Activated T-helper 17 cell treated with anti-CD3 and anti-CD28 coated beads, Interleukin-2, amount 50 U/mL, for 72 hours (primary cell): ENCODE results near the gene SLC5A1. TPM values are rescaled to one million over a fixed set of nuclear protein-coding genes. Genes with fewer than 3 reads are reported as not detected.

ENCODE experiments used
- ATAC-seq: fragments of 150-1000 bp; cut with Tn5 transposase; replicated peaks from 2 replicates; pipeline ENCODE4 v1.10.0; 2021; ENCODE audit warnings: mild to moderate bottlenecking, moderate library complexity
- H3K27ac Mint-ChIP-seq: one replicate; pipeline ENCODE4 v1.8.0; 2022; ENCODE audit warnings: mixed read lengths
- H3K27me3 Mint-ChIP-seq: one replicate; pipeline ENCODE4 v1.8.0; 2022; ENCODE audit warnings: mixed read lengths
- H3K36me3 Mint-ChIP-seq: one replicate; pipeline ENCODE4 v1.8.0; 2022; ENCODE audit warnings: low read depth, mild to moderate bottlenecking, mixed read lengths
- H3K4me1 Mint-ChIP-seq: one replicate; pipeline ENCODE4 v1.8.0; 2022; ENCODE audit warnings: mixed read lengths
- H3K4me3 Mint-ChIP-seq: one replicate; pipeline ENCODE4 v1.8.0; 2022; ENCODE audit warnings: mild to moderate bottlenecking, mixed read lengths
- H3K9me3 Mint-ChIP-seq: one replicate; pipeline ENCODE4 v1.8.0; 2022; ENCODE audit warnings: mixed read lengths
- total RNA-seq, 2 donors: library from RNA; stranded (reverse); gene quantifications; one replicate each; pipeline ENCODE4 v1.2.3, GENCODE V29; 2022

SLC5A1 gene
- total RNA-seq, 2 donors from 2014 or later = not detected

- Mint-ChIP-seq H3K9me3 (no peaks in the 10 kb centered on the region), H3K4me1 (no peaks in the 10 kb centered on the region), H3K27me3 (peaks cover 15% of the 10 kb centered on the region), H3K27ac (no peak overlapping the region), H3K4me3 (no peak overlapping the region), H3K36me3 (no peaks in the 10 kb centered on the region)
- no peak for ATAC-seq
Measured at GRCh38 chr22:32034275-32034674, 8.8 kb upstream of the SLC5A1 start.

GRCh38 chr22:32037236-32037635 is 5.8 kb upstream of the SLC5A1 start:
- Mint-ChIP-seq H3K27me3 (peaks cover 38% of the 10 kb centered on the region), H3K4me1 (no peaks in the 10 kb centered on the region), H3K9me3 (no peaks in the 10 kb centered on the region), H3K4me3 (no peak overlapping the region), H3K36me3 (no peaks in the 10 kb centered on the region), H3K27ac (no peak overlapping the region)
- no peak for ATAC-seq

- Mint-ChIP-seq H3K4me1 (no peaks in the 10 kb centered on the region), H3K27me3 (peaks cover 61% of the 10 kb centered on the region), H3K36me3 (no peaks in the 10 kb centered on the region), H3K27ac (no peak overlapping the region), H3K9me3 (no peaks in the 10 kb centered on the region), H3K4me3 (no peak overlapping the region)
- ATAC-seq = peak; percentile 23
Measured at GRCh38 chr22:32040324-32040904, 2.6 kb upstream of the SLC5A1 start.

GRCh38 chr22:32043391-32043790 is 330 bp downstream of the SLC5A1 start:
- H3K27me3 Mint-ChIP-seq = peaks cover 76% of the 10 kb centered on the region
- no peak overlapping the region for H3K4me3 Mint-ChIP-seq
- no peak for ATAC-seq
- H3K36me3 Mint-ChIP-seq = no peaks in the 10 kb centered on the region
- H3K9me3 Mint-ChIP-seq = no peaks in the 10 kb centered on the region
- H3K4me1 Mint-ChIP-seq = no peaks in the 10 kb centered on the region
- H3K27ac Mint-ChIP-seq = no peak overlapping the region

- Mint-ChIP-seq H3K27ac (no peak overlapping the region), H3K9me3 (no peaks in the 10 kb centered on the region), H3K4me1 (no peaks in the 10 kb centered on the region), H3K4me3 (no peak overlapping the region), H3K27me3 (peaks cover 70% of the 10 kb centered on the region), H3K36me3 (no peaks in the 10 kb centered on the region)
- no peak for ATAC-seq
Measured at GRCh38 chr22:32044477-32044876, 1.4 kb downstream of the SLC5A1 start.

- H3K27ac Mint-ChIP-seq = no peak overlapping the region
- no peaks in the 10 kb centered on the region for H3K4me1 Mint-ChIP-seq
- peaks cover 73% of the 10 kb centered on the region for H3K27me3 Mint-ChIP-seq
- no peaks in the 10 kb centered on the region for H3K36me3 Mint-ChIP-seq
- no peaks in the 10 kb centered on the region for H3K9me3 Mint-ChIP-seq
- H3K4me3 Mint-ChIP-seq = no peak overlapping the region
- ATAC-seq = no peak
Measured at GRCh38 chr22:32044913-32045312, 1.9 kb downstream of the SLC5A1 start.

- H3K27me3 Mint-ChIP-seq = peaks cover 54% of the 10 kb centered on the region
- no peaks in the 10 kb centered on the region for H3K9me3 Mint-ChIP-seq
- peaks cover 18% of the 10 kb centered on the region for H3K4me1 Mint-ChIP-seq
- H3K27ac Mint-ChIP-seq = no peak overlapping the region
- H3K4me3 Mint-ChIP-seq = no peak overlapping the region
- H3K36me3 Mint-ChIP-seq = peaks cover 5% of the 10 kb centered on the region
- ATAC-seq = no peak
Measured at GRCh38 chr22:32048069-32048468, 5.0 kb downstream of the SLC5A1 start.

- ATAC-seq = peak; percentile 96
- H3K36me3 Mint-ChIP-seq = peaks cover 5% of the 10 kb centered on the region
- H3K27me3 Mint-ChIP-seq = peaks cover 45% of the 10 kb centered on the region
- peak overlapping the region; percentile 33 for H3K4me3 Mint-ChIP-seq
- peaks cover 23% of the 10 kb centered on the region for H3K4me1 Mint-ChIP-seq
- no peaks in the 10 kb centered on the region for H3K9me3 Mint-ChIP-seq
- H3K27ac Mint-ChIP-seq = peak overlapping the region; percentile 68
Measured at GRCh38 chr22:32050678-32051515, 7.8 kb downstream of the SLC5A1 start.

GRCh38 chr22:32052244-32052643 is 9.2 kb downstream of the SLC5A1 start:
- H3K4me1 Mint-ChIP-seq = peaks cover 23% of the 10 kb centered on the region
- no peak for ATAC-seq
- no peaks in the 10 kb centered on the region for H3K9me3 Mint-ChIP-seq
- no peak overlapping the region for H3K4me3 Mint-ChIP-seq
- peaks cover 5% of the 10 kb centered on the region for H3K36me3 Mint-ChIP-seq
- peaks cover 32% of the 10 kb centered on the region for H3K27me3 Mint-ChIP-seq
- H3K27ac Mint-ChIP-seq = no peak overlapping the region

GRCh38 chr22:32052936-32053791 is 10.1 kb downstream of the SLC5A1 start:
- peaks cover 23% of the 10 kb centered on the region for H3K4me1 Mint-ChIP-seq
- no peak for ATAC-seq
- H3K36me3 Mint-ChIP-seq = peaks cover 5% of the 10 kb centered on the region
- peaks cover 36% of the 10 kb centered on the region for H3K27me3 Mint-ChIP-seq
- H3K27ac Mint-ChIP-seq = no peak overlapping the region
- H3K4me3 Mint-ChIP-seq = no peak overlapping the region
- H3K9me3 Mint-ChIP-seq = no peaks in the 10 kb centered on the region

- ATAC-seq = no peak
- Mint-ChIP-seq H3K36me3 (peaks cover 5% of the 10 kb centered on the region), H3K4me1 (peaks cover 22% of the 10 kb centered on the region), H3K4me3 (no peak overlapping the region), H3K27me3 (peaks cover 35% of the 10 kb centered on the region), H3K27ac (no peak overlapping the region), H3K9me3 (no peaks in the 10 kb centered on the region)
Measured at GRCh38 chr22:32055069-32055468, 12.0 kb downstream of the SLC5A1 start.

- H3K36me3 Mint-ChIP-seq = no peaks in the 10 kb centered on the region
- ATAC-seq = no peak
- no peaks in the 10 kb centered on the region for H3K4me1 Mint-ChIP-seq
- no peak overlapping the region for H3K27ac Mint-ChIP-seq
- no peak overlapping the region for H3K4me3 Mint-ChIP-seq
- peaks cover 46% of the 10 kb centered on the region for H3K27me3 Mint-ChIP-seq
- H3K9me3 Mint-ChIP-seq = no peaks in the 10 kb centered on the region
Measured at GRCh38 chr22:32058656-32059260, 15.7 kb downstream of the SLC5A1 start.

GRCh38 chr22:32059426-32059825 is 16.4 kb downstream of the SLC5A1 start:
- no peak for ATAC-seq
- Mint-ChIP-seq H3K27ac (no peak overlapping the region), H3K4me3 (no peak overlapping the region), H3K4me1 (no peaks in the 10 kb centered on the region), H3K27me3 (peaks cover 44% of the 10 kb centered on the region), H3K9me3 (no peaks in the 10 kb centered on the region), H3K36me3 (no peaks in the 10 kb centered on the region)

- Mint-ChIP-seq H3K4me1 (no peaks in the 10 kb centered on the region), H3K27ac (no peak overlapping the region), H3K9me3 (no peaks in the 10 kb centered on the region), H3K27me3 (peaks cover 44% of the 10 kb centered on the region), H3K4me3 (no peak overlapping the region), H3K36me3 (no peaks in the 10 kb centered on the region)
- ATAC-seq = no peak
Measured at GRCh38 chr22:32063701-32064100, 20.6 kb downstream of the SLC5A1 start.
